IMR-90 (cell line): ENCODE results near the gene ACBD3. TPM values are rescaled to one million over a fixed set of nuclear protein-coding genes. Genes with fewer than 3 reads are reported as not detected.
A peak's percentile ranks its signal among the peaks of the same experiment; 100 is the strongest.

Experiments
- ATAC-seq: fragments of 200-7000 bp; cut with Tn5 transposase; 2 replicates; pipeline ENCODE4 v1.9.1; 2020; ENCODE audit warnings: low read depth, mild to moderate bottlenecking, moderate library complexity
- BruUV-seq: library from RNA; stranded (reverse); fragments of 400-500 nt; replicated peaks from 2 replicates; lab custom pipeline; 2021; lab: Mats Ljungman, UMichigan
- CTCF ChIA-PET: fragments of 300-600 bp; formaldehyde crosslinking; extraction: SDS; loops from one replicate; lab custom pipeline; 2021; ENCODE audit warnings: antibody characterized with exemption; lab: Yijun Ruan, JAX
- POLR2A ChIA-PET: fragments of 300-600 bp; sonication (Branson Sonifier 250); formaldehyde crosslinking; loops from one replicate; lab custom pipeline; 2022; ENCODE audit warnings: antibody characterized with exemption; ENCODE audit not compliant: unreplicated experiment; lab: Charles Lee
- DNase-seq: peaks from one replicate; pipeline ENCODE4 v3.0.0; 2013
- H2AFZ ChIP-seq: replicated peaks from 2 replicates; pipeline ENCODE3; 2013; ENCODE audit warnings: low read length, mild to moderate bottlenecking; ENCODE audit not compliant: poor library complexity
- H2AK5ac ChIP-seq: 2 replicates; pipeline ENCODE4 v1.6.1; 2013; ENCODE audit warnings: low read depth, low read length, inconsistent platforms
- H2AK9ac ChIP-seq: replicated peaks from 2 replicates; pipeline ENCODE3; 2013; ENCODE audit warnings: mild to moderate bottlenecking, low read depth, low read length, moderate library complexity; ENCODE audit not compliant: poor library complexity
- H2BK120ac ChIP-seq: 2 replicates; pipeline ENCODE4 v1.6.1; 2013; ENCODE audit warnings: low read depth, low read length, inconsistent platforms
- H2BK15ac ChIP-seq: 3 replicates; pipeline ENCODE4 v1.6.1; 2013; ENCODE audit warnings: low read depth, low read length, inconsistent platforms
- H2BK20ac ChIP-seq: 2 replicates; pipeline ENCODE4 v1.6.1; 2013; ENCODE audit warnings: low read depth, mild to moderate bottlenecking, inconsistent platforms, low read length, moderate library complexity
- H2BK5ac ChIP-seq: 2 replicates; pipeline ENCODE4 v1.6.1; 2013; ENCODE audit warnings: mild to moderate bottlenecking, low read depth, low read length, inconsistent platforms; ENCODE audit not compliant: poor library complexity, severe bottlenecking
- H3K14ac ChIP-seq: replicated peaks from 2 replicates; pipeline ENCODE4 v1.6.1; 2013; ENCODE audit warnings: low read depth, low read length, inconsistent platforms
- H3K18ac ChIP-seq: 2 replicates; pipeline ENCODE4 v1.6.1; 2013; ENCODE audit warnings: low read depth, low read length, control low read depth
- H3K23ac ChIP-seq: 2 replicates; pipeline ENCODE4 v1.6.1; 2013; ENCODE audit warnings: low read depth, low read length, inconsistent platforms
- H3K27ac ChIP-seq: 2 replicates; pipeline ENCODE4 v1.5.1; 2013; ENCODE audit warnings: mild to moderate bottlenecking, control low read depth, low read length; ENCODE audit not compliant: insufficient read depth
- H3K27me3 ChIP-seq: 2 replicates; pipeline ENCODE4 v1.6.1; 2013; ENCODE audit warnings: low read length; ENCODE audit not compliant: control insufficient read depth, insufficient read depth
- H3K36me3 ChIP-seq: 2 replicates; pipeline ENCODE4 v1.6.1; 2013; ENCODE audit warnings: low read length, mixed read lengths; ENCODE audit not compliant: control insufficient read depth, insufficient read depth
- H3K4ac ChIP-seq: 2 replicates; pipeline ENCODE4 v1.6.1; 2013; ENCODE audit warnings: low read depth, low read length, inconsistent platforms
- H3K4me1 ChIP-seq: 2 replicates; pipeline ENCODE4 v1.6.1; 2013; ENCODE audit warnings: low read length, mixed read lengths; ENCODE audit not compliant: control insufficient read depth, insufficient read depth
- H3K4me2 ChIP-seq: 2 replicates; pipeline ENCODE4 v1.6.1; 2013; ENCODE audit warnings: low read depth, mild to moderate bottlenecking, control low read depth, low read length, moderate library complexity
- H3K4me3 ChIP-seq: 2 replicates; pipeline ENCODE4 v1.5.1; 2013; ENCODE audit warnings: low read depth, mild to moderate bottlenecking, control low read depth, low read length, moderate library complexity; ENCODE audit not compliant: insufficient read depth
- H3K56ac ChIP-seq: 2 replicates; pipeline ENCODE4 v1.6.1; 2013; ENCODE audit warnings: low read length, inconsistent platforms; ENCODE audit not compliant: insufficient read depth; ENCODE audit errors: extremely low read depth
- H3K79me1 ChIP-seq, 2 experiments: 2 replicates each; pipeline ENCODE4 v1.6.1; 2013; ENCODE audit warnings: low read length in 2 of 2, inconsistent platforms in 1 of 2, low read depth in 1 of 2
- H3K9ac ChIP-seq: 2 replicates; pipeline ENCODE4 v1.6.1; 2013; ENCODE audit warnings: low read depth, low read length, control low read depth
- H3K9me1 ChIP-seq: 2 replicates; pipeline ENCODE4 v1.6.1; 2013; ENCODE audit warnings: low read length, inconsistent platforms; ENCODE audit not compliant: insufficient read depth
- H3K9me3 ChIP-seq: 2 replicates; pipeline ENCODE4 v1.6.1; 2013; ENCODE audit warnings: low read length; ENCODE audit not compliant: control insufficient read depth, insufficient read depth
- H4K20me1 ChIP-seq: 2 replicates; pipeline ENCODE4 v1.6.1; 2013; ENCODE audit warnings: low read length, inconsistent platforms; ENCODE audit not compliant: insufficient read depth
- H4K5ac ChIP-seq: 2 replicates; pipeline ENCODE4 v1.6.1; 2013; ENCODE audit warnings: mild to moderate bottlenecking, low read depth, low read length, control low read depth
- H4K8ac ChIP-seq, 2 experiments: 2 replicates each; pipeline ENCODE4 v1.6.1; 2013; ENCODE audit warnings: low read depth in 2 of 2, low read length in 2 of 2, control low read depth in 1 of 2, inconsistent platforms in 1 of 2
- H4K91ac ChIP-seq: 2 replicates; pipeline ENCODE4 v1.6.1; 2013; ENCODE audit warnings: low read depth, low read length, inconsistent platforms; ENCODE audit not compliant: insufficient read depth
- BHLHE40 ChIP-seq: fragments of 150-350 bp; IDR thresholded peaks from 2 replicates; pipeline ENCODE4 v1.6.1; 2016; ENCODE audit warnings: mild to moderate bottlenecking, low read depth, low read length
- CEBPB ChIP-seq: IDR thresholded peaks from 2 replicates; pipeline ENCODE4 v1.6.1; 2012; ENCODE audit warnings: low read depth, low read length, improper control_type of control experiment
- CHD1 ChIP-seq: IDR thresholded peaks from 2 replicates; pipeline ENCODE4 v1.6.1; 2012; ENCODE audit warnings: low read depth, low read length, improper control_type of control experiment
- CTCF ChIP-seq: conservative IDR thresholded peaks from 2 replicates; pipeline ENCODE4 v1.5.1; 2012; ENCODE audit warnings: mild to moderate bottlenecking, low read depth, low read length, improper control_type of control experiment
- FOS ChIP-seq: fragments of 150-350 bp; IDR thresholded peaks from 2 replicates; pipeline ENCODE4 v1.6.1; 2016; ENCODE audit warnings: low read depth, low read length
- MAFK ChIP-seq: IDR thresholded peaks from 2 replicates; pipeline ENCODE4 v1.6.1; 2012; ENCODE audit warnings: low read depth, low read length, improper control_type of control experiment
- MAZ ChIP-seq: IDR thresholded peaks from 2 replicates; pipeline ENCODE4 v1.6.1; 2012; ENCODE audit warnings: low read depth, mild to moderate bottlenecking, low read length, improper control_type of control experiment, moderate library complexity, borderline replicate concordance
- MXI1 ChIP-seq: IDR thresholded peaks from 2 replicates; pipeline ENCODE4 v1.6.1; 2012; ENCODE audit warnings: low read depth, mild to moderate bottlenecking, low read length, moderate library complexity, borderline replicate concordance
- NFE2L2 ChIP-seq: fragments of 150-350 bp; IDR thresholded peaks from 2 replicates; pipeline ENCODE4 v1.6.1; 2016; ENCODE audit warnings: low read depth, mild to moderate bottlenecking, low read length
- POLR2A ChIP-seq: IDR thresholded peaks from 2 replicates; pipeline ENCODE4 v1.6.1; 2012; ENCODE audit warnings: mild to moderate bottlenecking, low read depth, low read length
- RAD21 ChIP-seq: IDR thresholded peaks from 2 replicates; pipeline ENCODE4 v1.6.1; 2012; ENCODE audit warnings: low read length, improper control_type of control experiment
- RCOR1 ChIP-seq: IDR thresholded peaks from 2 replicates; pipeline ENCODE4 v1.6.1; 2012; ENCODE audit warnings: mild to moderate bottlenecking, low read length, improper control_type of control experiment; ENCODE audit not compliant: insufficient replicate concordance
- RFX5 ChIP-seq: IDR thresholded peaks from 2 replicates; pipeline ENCODE4 v1.8.0; 2012; ENCODE audit warnings: low read depth, mild to moderate bottlenecking, low read length, moderate library complexity
- SMC3 ChIP-seq: fragments of 150-350 bp; IDR thresholded peaks from 2 replicates; pipeline ENCODE4 v1.6.1; 2016; ENCODE audit warnings: low read depth, mild to moderate bottlenecking, antibody characterized with exemption, low read length, moderate library complexity
- WGBS, 2 experiments: methylation state at CpG; one replicate each; pipeline versions ENCODE4 v1.1.5 to v1.1.7; 2013; ENCODE audit warnings: missing lambda C conversion rate in 2 of 2; ENCODE audit not compliant: insufficient read length in 1 of 2; ENCODE audit errors: extremely low coverage in 2 of 2; 5-methylcytosine and 5-hydroxymethylcytosine counted together
- dilution Hi-C: fragments of 300-500 bp; cut with HindIII; formaldehyde crosslinking; loops from one replicate; pipeline ENCODE4 v1.14.3; 2018; ENCODE audit warnings: low sequenced_read_pairs; ENCODE audit not compliant: unreplicated experiment
- in situ Hi-C: fragments of 300-500 bp; cut with MboI; formaldehyde crosslinking; loops from 3 replicates; pipeline ENCODE4 v1.14.3; 2019; ENCODE audit warnings: low sequenced_read_pairs, inconsistent platforms, mixed read lengths
- intact Hi-C: fragments of 100-400 bp; cut with micrococcal nuclease; formaldehyde crosslinking; loops from 2 replicates; pipeline ENCODE4 v1.10.0; 2022
- polyA plus RNA-seq, 3 experiments: library from polyadenylated mRNA; depleted of rRNA; stranded (reverse); fragments of >200 nt; gene quantifications; 2 replicates each; pipeline ENCODE4 v1.2.3, GENCODE V29; 2012; ENCODE audit warnings: low replicate concordance in 1 of 3
- total RNA-seq: library from RNA; depleted of rRNA; stranded (reverse); fragments of >200 nt; gene quantifications from 2 replicates; pipeline ENCODE4 v1.2.3, GENCODE V29; 2012
- TF ChIP-seq, protein P1 (sequence below): fragments of 150-350 bp; IDR thresholded peaks from 2 replicates; pipeline ENCODE4 v1.6.1; 2017; ENCODE audit warnings: mild to moderate bottlenecking, antibody characterized with exemption, low read length, low read depth
- TF ChIP-seq, protein P2 (sequence below): fragments of 150-350 bp; IDR thresholded peaks from 2 replicates; pipeline ENCODE4 v1.6.1; 2016; ENCODE audit warnings: low read depth, mild to moderate bottlenecking, low read length, moderate library complexity, borderline replicate concordance

The ACBD3 gene
- total and polyA plus RNA-seq, 2 of the 4 experiments (the other 2 are of a cell fraction): 30.3 to 59.7 TPM

- no peak overlapping the region for H3K4me3 ChIP-seq
- WGBS, 2 experiments: 31% methylated on average over 2 of the region's 7 CpGs; no CpG with 5 or more reads in 1 of the 2 experiments
- POLR2A ChIA-PET: no interaction called here
- no peak overlapping the region for H3K27ac ChIP-seq
- no peak overlapping the region for H3K14ac ChIP-seq
- H3K36me3 ChIP-seq: no peaks in the 10 kb centered on the region
- H3K4ac ChIP-seq: no peak overlapping the region
- H2BK120ac ChIP-seq: no peak overlapping the region
- no peak overlapping the region for H2BK5ac ChIP-seq
- no peak overlapping the region for H3K23ac ChIP-seq
- H3K4me1 ChIP-seq: no peaks in the 10 kb centered on the region
- peak overlapping the region; percentile 5 for H2AK9ac ChIP-seq
- no TSS peak for BruUV-seq
- in situ Hi-C loops: no loop called here
- no peak overlapping the region for H4K91ac ChIP-seq
- H3K9ac ChIP-seq: no peak overlapping the region
- no peaks in the 10 kb centered on the region for H3K9me1 ChIP-seq
- no peak overlapping the region for H2AK5ac ChIP-seq
- peaks cover 29% of the 10 kb centered on the region for H3K27me3 ChIP-seq
- no peaks in the 10 kb centered on the region for H4K20me1 ChIP-seq
- TF ChIP-seq RAD21 (no peak), MAZ (no peak), SMC3 (no peak), CEBPB (no peak), FOS (no peak), CHD1 (no peak), BHLHE40 (no peak), CTCF (no peak), RCOR1 (no peak), MXI1 (no peak), RFX5 (no peak), POLR2A (no peak), NFE2L2 (no peak), MAFK (no peak)
- TF ChIP-seq, protein P1, sequence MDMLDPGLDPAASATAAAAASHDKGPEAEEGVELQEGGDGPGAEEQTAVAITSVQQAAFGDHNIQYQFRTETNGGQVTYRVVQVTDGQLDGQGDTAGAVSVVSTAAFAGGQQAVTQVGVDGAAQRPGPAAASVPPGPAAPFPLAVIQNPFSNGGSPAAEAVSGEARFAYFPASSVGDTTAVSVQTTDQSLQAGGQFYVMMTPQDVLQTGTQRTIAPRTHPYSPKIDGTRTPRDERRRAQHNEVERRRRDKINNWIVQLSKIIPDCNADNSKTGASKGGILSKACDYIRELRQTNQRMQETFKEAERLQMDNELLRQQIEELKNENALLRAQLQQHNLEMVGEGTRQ: no peak
- TF ChIP-seq, protein P2, sequence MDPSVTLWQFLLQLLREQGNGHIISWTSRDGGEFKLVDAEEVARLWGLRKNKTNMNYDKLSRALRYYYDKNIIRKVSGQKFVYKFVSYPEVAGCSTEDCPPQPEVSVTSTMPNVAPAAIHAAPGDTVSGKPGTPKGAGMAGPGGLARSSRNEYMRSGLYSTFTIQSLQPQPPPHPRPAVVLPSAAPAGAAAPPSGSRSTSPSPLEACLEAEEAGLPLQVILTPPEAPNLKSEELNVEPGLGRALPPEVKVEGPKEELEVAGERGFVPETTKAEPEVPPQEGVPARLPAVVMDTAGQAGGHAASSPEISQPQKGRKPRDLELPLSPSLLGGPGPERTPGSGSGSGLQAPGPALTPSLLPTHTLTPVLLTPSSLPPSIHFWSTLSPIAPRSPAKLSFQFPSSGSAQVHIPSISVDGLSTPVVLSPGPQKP: no peak
- H4K5ac ChIP-seq: no peak overlapping the region
- no peak overlapping the region for H2AFZ ChIP-seq
- ATAC-seq (no peak), DNase-seq (no peak)
- H3K9me3 ChIP-seq: no peaks in the 10 kb centered on the region
- no peak overlapping the region for H4K8ac ChIP-seq
- intact Hi-C loops: no loop called here
- no peak overlapping the region for H2BK20ac ChIP-seq
- no peaks in the 10 kb centered on the region for H3K79me1 ChIP-seq
- H2BK15ac ChIP-seq: no peak overlapping the region
- H3K18ac ChIP-seq: no peak overlapping the region
- H3K4me2 ChIP-seq: no peak overlapping the region
- H3K56ac ChIP-seq: no peak overlapping the region
- CTCF ChIA-PET: interaction anchor here (0.6 to 0.9 kb wide), 2 partner anchors 14 to 85 kb away, joined by 3 read pairs; no protein-coding TSS in a partner anchor
- dilution Hi-C loops: no loop called here
Measured at GRCh38 chr1:226210571-226211176, 24.1 kb upstream of the ACBD3 start.
